PC-3 (cell line): Measurements from ENCODE around the gene SSH3. TPM values are rescaled to one million over a fixed set of nuclear protein-coding genes. Genes with fewer than 3 reads are reported as not detected.

Source experiments
- ATAC-seq: fragments of 200-7000 bp; cut with Tn5 transposase; 2 replicates; pipeline ENCODE4 v1.9.1; 2020; ENCODE audit warnings: mild to moderate bottlenecking, moderate library complexity
- BruUV-seq: library from RNA; stranded (reverse); fragments of 400-500 nt; replicated peaks from 2 replicates; lab custom pipeline; 2021; lab: Mats Ljungman, UMichigan
- CTCF ChIA-PET: fragments of 300-600 bp; sonication (Branson Sonifier 250); formaldehyde crosslinking; loops from one replicate; lab custom pipeline; 2022; ENCODE audit warnings: antibody characterized with exemption; lab: Charles Lee
- POLR2A ChIA-PET: fragments of 300-600 bp; sonication (Branson Sonifier 250); formaldehyde crosslinking; loops from one replicate; lab custom pipeline; 2022; ENCODE audit warnings: antibody characterized with exemption; ENCODE audit not compliant: unreplicated experiment; lab: Charles Lee
- DNase-seq: peaks from one replicate; pipeline ENCODE4 v3.0.0-alpha.2; 2015
- H2AFZ ChIP-seq: fragments of 300-600 bp; sonication (generic); 2 replicates; pipeline ENCODE4 v1.6.0; 2016; ENCODE audit warnings: antibody characterized with exemption, low read length
- H3F3A ChIP-seq: fragments of 300-600 bp; sonication (generic); one replicate; pipeline ENCODE4 v1.6.0; 2017; ENCODE audit warnings: antibody characterized with exemption, low read length, control low read depth, mild to moderate bottlenecking; ENCODE audit not compliant: unreplicated experiment
- H3K27ac ChIP-seq: fragments of 300-600 bp; sonication (generic); 2 replicates; pipeline ENCODE4 v1.5.1; 2016; ENCODE audit warnings: mild to moderate bottlenecking, low read length
- H3K27me3 ChIP-seq: fragments of 300-600 bp; sonication (generic); 2 replicates; pipeline ENCODE4 v1.6.1; 2016; ENCODE audit warnings: low read length, mixed read lengths
- H3K36me3 ChIP-seq: fragments of 300-600 bp; sonication (generic); 2 replicates; pipeline ENCODE4 v1.6.1; 2016; ENCODE audit warnings: low read depth, mixed run types, low read length, mixed read lengths
- H3K4me1 ChIP-seq: fragments of 300-600 bp; sonication (generic); 2 replicates; pipeline ENCODE4 v1.5.1; 2016; ENCODE audit warnings: low read length; ENCODE audit not compliant: insufficient read depth
- H3K4me2 ChIP-seq: fragments of 300-600 bp; sonication (generic); 2 replicates; pipeline ENCODE4 v1.6.0; 2016; ENCODE audit warnings: low read length
- H3K4me3 ChIP-seq: fragments of 300-600 bp; sonication (generic); 2 replicates; pipeline ENCODE4 v1.5.1; 2016; ENCODE audit warnings: mild to moderate bottlenecking, low read length, mixed read lengths
- H3K79me2 ChIP-seq: fragments of 300-600 bp; sonication (generic); 2 replicates; pipeline ENCODE4 v1.6.1; 2017; ENCODE audit warnings: low read length, mixed read lengths
- H3K9ac ChIP-seq: fragments of 300-600 bp; sonication (generic); 2 replicates; pipeline ENCODE4 v1.6.0; 2016; ENCODE audit warnings: mild to moderate bottlenecking, low read length
- H3K9me2 ChIP-seq: fragments of 300-600 bp; sonication (generic); replicated peaks from 2 replicates; pipeline ENCODE4 v1.6.1; 2016; ENCODE audit warnings: mixed run types, low read length, mixed read lengths
- H3K9me3 ChIP-seq: fragments of 300-600 bp; sonication (generic); 2 replicates; pipeline ENCODE4 v1.6.1; 2016; ENCODE audit warnings: low read length, mixed read lengths
- H4K20me1 ChIP-seq: fragments of 300-600 bp; sonication (generic); 2 replicates; pipeline ENCODE4 v1.6.1; 2016; ENCODE audit warnings: low read length, mixed read lengths
- EZH2 ChIP-seq: fragments of 300-600 bp; sonication (generic); IDR thresholded peaks from one replicate; pipeline ENCODE4 v1.6.1; 2017; ENCODE audit warnings: antibody characterized with exemption, mild to moderate bottlenecking, low read length; ENCODE audit not compliant: unreplicated experiment
- EZH2phosphoT487 ChIP-seq: fragments of 300-600 bp; sonication (generic); IDR thresholded peaks from 2 replicates; pipeline ENCODE4 v1.6.1; 2018; ENCODE audit warnings: mild to moderate bottlenecking, antibody characterized with exemption, low read length, borderline replicate concordance
- intact Hi-C: fragments of 100-400 bp; cut with micrococcal nuclease; formaldehyde crosslinking; loops from 2 replicates; pipeline ENCODE4 v1.9.0; 2023
- total RNA-seq: library from RNA; depleted of rRNA; stranded (reverse); fragments of >200 nt; gene quantifications from 2 replicates; pipeline ENCODE4 v1.2.3, GENCODE V29; 2014
- TF ChIP-seq, protein P1 (sequence below): fragments of 300-600 bp; sonication (generic); conservative IDR thresholded peaks from 2 replicates; pipeline ENCODE4 v1.5.1; 2017; ENCODE audit warnings: antibody characterized with exemption, low read depth, mild to moderate bottlenecking, low read length

SSH3 gene
- total RNA-seq, 1 experiment from 2014 or later, result 35.1 TPM

DNA sequence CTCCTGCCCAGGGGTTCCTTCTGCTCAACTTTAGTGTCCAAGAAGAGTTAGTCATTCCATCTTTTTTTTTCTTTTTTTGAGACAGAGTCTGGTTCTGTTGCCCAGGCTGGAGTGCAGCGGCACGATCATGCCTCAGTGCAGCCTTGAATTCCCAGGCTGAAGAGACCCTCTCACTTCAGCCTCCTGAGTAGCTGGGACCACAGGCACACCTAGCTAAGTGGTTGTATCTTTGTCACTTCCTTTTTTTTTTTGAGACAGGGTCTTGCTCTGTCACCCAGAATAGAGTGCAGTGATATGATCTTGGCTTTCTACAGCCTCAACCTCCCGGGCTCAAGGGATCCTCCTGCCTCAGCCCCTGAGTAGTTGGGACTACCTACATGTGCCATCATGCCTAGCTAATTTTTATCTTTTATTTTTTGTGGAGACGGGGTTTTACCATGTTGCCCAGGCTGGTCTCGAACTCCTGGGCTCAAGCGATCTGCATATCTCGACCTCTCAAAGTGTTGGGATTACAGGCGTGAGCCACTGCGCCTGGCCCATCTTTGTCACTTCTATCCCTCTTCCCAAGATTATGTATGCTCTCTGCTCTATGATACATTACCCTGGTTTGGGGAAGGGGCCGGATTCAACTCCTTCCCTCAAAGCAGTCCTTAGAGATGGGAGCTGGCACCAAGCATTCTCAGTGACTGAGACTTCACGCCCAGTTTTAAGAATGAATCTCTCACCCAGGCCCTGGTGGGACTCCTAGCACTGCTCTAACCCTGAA lies 10.0 kb downstream of the SSH3 start:
- Histone ChIP-seq H3K9ac (peak overlapping the region; percentile 69), H3K4me3 (peak overlapping the region; percentile 11; the same call in 1 of the 2 replicates), H3K79me2 (peaks cover 4% of the 10 kb centered on the region), H2AFZ (peak overlapping the region; percentile 1; the same call in 1 of the 2 replicates), H3K27ac (peak overlapping the region; percentile 95), H3F3A (peaks cover 5% of the 10 kb centered on the region), H3K9me3 (no peaks in the 10 kb centered on the region), H3K36me3 (peaks cover 7% of the 10 kb centered on the region; the same call in 1 of the 2 replicates), H3K4me2 (peak overlapping the region; percentile 68), H3K27me3 (no peaks in the 10 kb centered on the region), H4K20me1 (no peaks in the 10 kb centered on the region), H3K4me1 (peaks cover 24% of the 10 kb centered on the region), H3K9me2 (no peaks in the 10 kb centered on the region)
- POLR2A ChIA-PET, result no interaction called here
- CTCF ChIA-PET, result interaction anchor here (0.5 to 0.6 kb wide), 2 partner anchors 146 to 194 kb away, joined by 3 read pairs; partner anchors contain the start of gene KDM2A
- intact Hi-C loops, result no loop called here
- TF ChIP-seq EZH2phosphoT487 (no peak), EZH2 (no peak)
- ATAC-seq, result no peak
- BruUV-seq, result TSS peak; percentile 42
- no peak for DNase-seq

DNA sequence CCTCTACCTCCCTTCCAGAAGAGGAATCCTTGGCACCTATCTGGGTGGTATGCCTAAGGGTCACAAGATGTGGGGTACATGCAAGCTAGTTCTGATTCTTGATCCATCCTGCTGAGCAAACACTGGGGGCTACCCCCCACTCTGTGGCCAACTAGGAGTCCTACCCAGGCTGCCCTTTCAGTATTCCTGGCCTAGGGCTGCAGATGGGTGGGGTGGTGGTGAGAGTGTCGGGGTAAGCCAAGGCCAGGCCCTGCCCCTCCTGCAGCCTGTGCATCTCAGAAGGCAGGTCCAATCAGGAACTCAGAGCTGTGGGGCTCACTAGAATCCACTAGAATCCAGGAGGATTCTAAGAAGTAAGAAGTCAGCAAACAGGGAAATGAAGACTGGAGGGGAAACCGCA lies 10.9 kb downstream of the SSH3 start:
- CTCF ChIA-PET, result no interaction called here
- POLR2A ChIA-PET, result interaction anchor here (0.5 kb wide), 1 partner anchor 244 kb away, joined by 4 read pairs; no protein-coding TSS in a partner anchor

DNA sequence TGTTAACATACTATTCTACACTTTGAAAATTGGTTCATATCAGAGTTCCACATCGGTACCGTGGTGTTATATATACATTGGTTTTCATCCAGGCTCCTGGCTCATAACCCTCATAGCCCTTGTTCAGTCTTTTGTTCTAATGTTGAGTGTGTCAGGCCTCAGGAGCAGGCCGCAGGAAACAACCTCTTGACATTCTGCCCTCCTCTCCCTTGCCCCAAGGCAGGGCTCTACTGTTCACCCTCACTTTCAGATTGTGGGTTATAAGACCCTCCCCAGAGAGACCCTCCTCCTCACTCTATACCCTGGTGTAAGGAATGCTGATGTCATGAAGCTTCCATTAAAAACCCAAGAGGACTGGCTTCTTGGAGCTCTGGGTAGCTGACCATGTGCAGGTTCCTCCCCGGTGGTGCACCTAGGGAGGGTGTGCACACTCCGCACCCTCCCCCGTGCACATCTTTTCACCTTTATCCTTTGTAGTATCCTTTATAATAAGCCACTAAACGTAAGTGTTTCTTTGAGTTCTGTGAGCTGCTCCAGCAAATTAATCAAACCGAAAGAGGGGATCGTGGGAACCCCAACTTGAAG lies 12.1 kb downstream of the SSH3 start:
- BruUV-seq, result no TSS peak
- Histone ChIP-seq H3K4me2 (no peak overlapping the region), H3K4me3 (no peak overlapping the region), H3F3A (peaks cover 5% of the 10 kb centered on the region), H2AFZ (no peak overlapping the region), H3K9me2 (no peaks in the 10 kb centered on the region), H3K36me3 (no peaks in the 10 kb centered on the region), H3K4me1 (peaks cover 35% of the 10 kb centered on the region), H3K79me2 (peaks cover 21% of the 10 kb centered on the region), H3K9ac (no peak overlapping the region), H3K9me3 (no peaks in the 10 kb centered on the region), H3K27me3 (no peaks in the 10 kb centered on the region), H3K27ac (no peak overlapping the region), H4K20me1 (no peaks in the 10 kb centered on the region)
- ATAC-seq (no peak), DNase-seq (no peak)
- ChIA-PET POLR2A (interaction anchor here (0.6 kb wide), 1 partner anchor 150 kb away, joined by 3 read pairs; no protein-coding TSS in a partner anchor), CTCF (no interaction called here)
- intact Hi-C loops, result loop anchor here (5.0 kb wide), 1 partner anchor 233 kb away; no protein-coding TSS in a partner anchor
- TF ChIP-seq EZH2phosphoT487 (no peak), EZH2 (no peak)
- TF ChIP-seq, protein P1, sequence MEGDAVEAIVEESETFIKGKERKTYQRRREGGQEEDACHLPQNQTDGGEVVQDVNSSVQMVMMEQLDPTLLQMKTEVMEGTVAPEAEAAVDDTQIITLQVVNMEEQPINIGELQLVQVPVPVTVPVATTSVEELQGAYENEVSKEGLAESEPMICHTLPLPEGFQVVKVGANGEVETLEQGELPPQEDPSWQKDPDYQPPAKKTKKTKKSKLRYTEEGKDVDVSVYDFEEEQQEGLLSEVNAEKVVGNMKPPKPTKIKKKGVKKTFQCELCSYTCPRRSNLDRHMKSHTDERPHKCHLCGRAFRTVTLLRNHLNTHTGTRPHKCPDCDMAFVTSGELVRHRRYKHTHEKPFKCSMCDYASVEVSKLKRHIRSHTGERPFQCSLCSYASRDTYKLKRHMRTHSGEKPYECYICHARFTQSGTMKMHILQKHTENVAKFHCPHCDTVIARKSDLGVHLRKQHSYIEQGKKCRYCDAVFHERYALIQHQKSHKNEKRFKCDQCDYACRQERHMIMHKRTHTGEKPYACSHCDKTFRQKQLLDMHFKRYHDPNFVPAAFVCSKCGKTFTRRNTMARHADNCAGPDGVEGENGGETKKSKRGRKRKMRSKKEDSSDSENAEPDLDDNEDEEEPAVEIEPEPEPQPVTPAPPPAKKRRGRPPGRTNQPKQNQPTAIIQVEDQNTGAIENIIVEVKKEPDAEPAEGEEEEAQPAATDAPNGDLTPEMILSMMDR, result no peak

More for the DNA sequence above, 10.9 kb downstream of the SSH3 start:
- no peak overlapping the region for H3K27ac ChIP-seq
- peaks cover 5% of the 10 kb centered on the region for H3F3A ChIP-seq
- H3K4me1 ChIP-seq, result peaks cover 33% of the 10 kb centered on the region
- peaks cover 13% of the 10 kb centered on the region for H3K79me2 ChIP-seq
- ATAC-seq (no peak), DNase-seq (no peak)
- no peak overlapping the region for H3K4me2 ChIP-seq
- TF ChIP-seq, protein P1, result no peak
- no peak for TF ChIP-seq EZH2phosphoT487
- TF ChIP-seq EZH2, result no peak
- intact Hi-C loops, result no loop called here
- H4K20me1 ChIP-seq, result no peaks in the 10 kb centered on the region
- H3K9me2 ChIP-seq, result no peaks in the 10 kb centered on the region
- H3K36me3 ChIP-seq, result peaks cover 7% of the 10 kb centered on the region; the same call in 1 of the 2 replicates
- H3K9me3 ChIP-seq, result no peaks in the 10 kb centered on the region
- no peak overlapping the region for H2AFZ ChIP-seq
- H3K27me3 ChIP-seq, result no peaks in the 10 kb centered on the region
- no peak overlapping the region for H3K9ac ChIP-seq
- H3K4me3 ChIP-seq, result no peak overlapping the region
- BruUV-seq, result no TSS peak
